GM12874 (cell line): ENCODE results near the gene ZRANB1.

ENCODE experiments used
- CTCF ChIP-seq: IDR thresholded peaks from 2 replicates; pipeline ENCODE4 v1.5.1; 2011; ENCODE audit warnings: low read depth, mild to moderate bottlenecking, control low read depth, low read length, moderate library complexity; ENCODE audit not compliant: insufficient read depth

ZRANB1 gene

DNA sequence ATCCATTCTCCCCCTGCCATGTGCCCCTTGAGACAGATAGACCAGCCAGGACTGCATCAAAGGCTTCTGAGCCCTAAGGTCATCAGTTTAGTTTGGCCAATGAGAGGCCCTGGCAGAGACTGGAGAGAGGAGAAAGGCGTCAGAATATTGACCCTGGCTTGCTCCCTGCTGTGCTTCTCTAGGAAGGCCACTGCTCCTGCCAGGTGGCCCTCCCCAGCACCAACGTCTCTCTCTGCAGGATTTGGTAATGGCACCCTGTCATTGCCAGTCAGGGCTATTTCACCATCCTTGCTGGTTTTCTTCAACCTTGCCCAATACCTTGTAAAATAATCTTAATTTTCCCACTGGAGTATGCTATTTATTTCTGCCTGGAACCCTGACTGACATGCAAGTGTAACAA is 38.8 kb upstream of the ZRANB1 start:
- TF ChIP-seq CTCF = no peak

DNA sequence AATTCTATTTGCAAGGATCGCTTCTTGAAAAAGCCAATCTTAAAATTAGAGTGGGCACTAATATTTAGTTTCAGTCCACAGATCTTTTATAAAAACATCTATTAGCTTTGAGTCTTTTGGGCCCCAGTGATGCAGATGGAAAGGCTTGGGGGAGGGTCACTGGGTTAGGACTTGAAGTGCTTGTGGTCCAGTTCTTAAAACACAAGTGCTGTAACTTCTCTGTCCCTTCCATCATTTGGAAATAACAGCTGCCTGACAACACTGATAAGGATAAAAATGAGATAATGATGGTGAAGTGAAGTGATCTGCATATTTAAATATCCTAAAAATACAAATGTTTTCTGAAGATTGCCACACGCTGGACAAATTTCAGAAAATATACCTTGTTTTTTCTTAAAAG is 37.1 kb upstream of the ZRANB1 start:
- TF ChIP-seq CTCF = no peak

DNA sequence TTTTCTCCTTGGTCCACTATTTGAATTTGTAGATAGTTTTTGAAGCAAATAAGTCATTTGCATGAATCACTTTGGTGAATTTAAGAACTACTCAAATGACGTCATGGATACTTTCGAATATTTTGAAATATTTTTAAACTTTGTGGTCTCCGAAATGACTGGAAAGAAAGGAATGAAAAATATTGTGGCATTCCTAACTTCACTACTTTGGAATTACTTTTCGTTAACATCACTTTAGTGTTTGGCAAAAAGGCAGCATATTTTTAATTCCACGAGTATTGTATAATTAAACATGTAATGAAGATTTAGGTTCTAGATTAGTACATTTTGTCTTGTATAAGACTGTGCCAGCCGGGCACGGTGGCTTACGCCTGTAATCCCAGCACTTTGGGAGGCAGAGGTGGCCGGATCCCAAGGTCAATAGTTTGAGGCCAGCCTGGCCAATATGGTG is 35.3 kb upstream of the ZRANB1 start:
- TF ChIP-seq CTCF = no peak

- TF ChIP-seq CTCF = no peak
These were observed 32.4 kb upstream of the ZRANB1 start for GRCh38 chr10:124909563-124909962.

DNA sequence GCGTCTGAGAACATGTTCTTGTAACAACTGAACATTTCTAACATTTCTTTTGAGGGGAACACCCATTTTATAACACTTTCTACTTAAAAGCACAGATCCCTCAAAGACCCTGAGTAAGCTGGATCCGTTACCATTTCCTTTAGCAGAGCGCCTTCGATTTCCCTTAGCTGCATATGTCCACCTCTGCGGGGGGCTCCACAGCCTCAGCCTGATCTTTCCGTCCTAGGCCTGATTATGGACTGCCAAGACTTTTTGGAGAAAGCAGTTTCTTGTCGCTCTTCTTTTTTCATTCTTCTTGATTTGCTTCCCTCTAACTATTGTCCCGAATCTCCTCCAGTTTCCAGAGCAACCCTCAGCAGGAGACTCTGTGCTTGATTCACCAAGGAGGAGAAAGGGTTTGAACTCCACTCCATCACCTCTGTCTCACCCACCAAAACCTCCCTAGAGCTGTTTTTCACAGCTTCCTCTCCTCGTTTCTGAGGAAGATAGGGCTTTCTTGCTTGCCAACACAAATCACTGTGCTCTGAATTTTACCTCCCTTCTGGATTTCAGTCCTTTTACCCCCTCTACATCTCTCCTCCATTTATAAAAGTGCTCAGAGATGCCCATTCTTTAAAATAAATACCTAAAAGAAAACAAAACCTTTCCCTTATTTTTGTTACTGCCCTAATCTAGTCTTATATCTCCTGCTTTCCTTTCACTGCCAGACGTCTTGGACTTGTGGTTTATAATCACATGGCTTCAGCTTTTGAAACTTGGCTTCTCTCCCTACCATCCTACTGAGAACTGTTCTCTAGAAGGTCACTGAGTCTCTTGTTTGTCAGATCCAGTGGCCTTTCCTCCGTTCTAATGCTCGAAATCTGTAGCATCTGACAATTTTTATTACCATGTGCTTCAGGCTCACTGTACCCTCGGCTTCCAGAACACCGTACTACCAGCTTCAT is 30.5 kb upstream of the ZRANB1 start:
- no peak for TF ChIP-seq CTCF

DNA sequence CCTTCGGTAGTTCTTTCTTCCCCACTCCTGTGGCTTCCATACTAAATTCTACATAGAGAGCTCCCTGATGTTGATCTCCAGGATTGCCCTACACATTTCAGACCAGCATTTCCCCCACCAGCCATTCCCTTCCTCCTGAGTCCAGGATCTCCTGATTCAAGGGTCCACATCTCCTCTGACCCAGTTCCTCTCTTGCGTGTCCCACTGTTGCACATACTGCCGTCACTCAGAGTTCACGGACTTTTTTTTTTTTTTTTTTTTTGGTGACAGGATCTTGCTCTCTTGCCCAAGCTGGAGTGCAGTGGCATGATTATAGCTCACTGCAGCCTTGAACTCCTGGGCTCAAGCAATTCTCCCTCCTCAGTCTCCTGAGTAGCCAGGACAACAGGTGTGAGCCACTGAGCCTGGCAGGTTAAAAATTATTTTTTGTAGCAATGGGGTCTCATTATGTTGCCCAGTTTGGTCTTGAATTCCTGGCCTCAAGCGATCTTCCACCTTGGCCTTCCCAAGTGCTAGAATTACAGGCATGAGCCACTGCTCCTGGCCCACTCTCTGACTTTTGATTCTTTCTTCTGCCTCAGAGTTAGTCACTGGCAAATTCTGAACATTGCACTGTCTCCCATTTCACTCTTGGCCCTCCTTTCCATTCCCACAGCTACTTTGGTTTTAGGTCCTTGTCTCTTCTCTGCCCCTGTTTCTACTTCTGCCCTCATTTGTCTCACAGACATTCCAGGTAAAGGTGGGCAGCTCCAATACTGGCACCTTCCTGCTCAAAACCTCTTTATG is 29.6 kb upstream of the ZRANB1 start:
- TF ChIP-seq CTCF = no peak

DNA sequence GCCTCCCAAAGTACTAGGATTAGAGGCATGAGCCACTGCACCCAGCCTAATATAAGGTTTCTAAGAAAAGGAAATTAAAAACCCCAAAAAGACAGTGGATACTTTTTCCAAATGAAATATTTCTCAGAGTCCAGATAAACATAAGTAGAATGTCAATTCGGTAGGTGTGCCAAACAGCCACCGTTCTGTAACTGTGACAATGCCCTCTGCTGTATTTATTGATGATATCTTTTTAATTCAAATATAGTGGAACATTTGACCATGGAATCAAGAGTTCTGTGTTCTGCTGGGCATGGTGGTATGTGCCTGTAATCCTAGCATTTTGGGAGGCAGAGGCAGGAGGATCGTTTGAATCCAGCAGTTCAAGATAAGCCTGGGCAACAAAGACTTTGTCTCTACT is 28.8 kb upstream of the ZRANB1 start:
- no peak for TF ChIP-seq CTCF
